Neural progenitor cell (in vitro differentiated cells): ENCODE data around the gene CIROP. TPM values are rescaled to one million over a fixed set of nuclear protein-coding genes. Genes with fewer than 3 reads are reported as not detected.

Experiments used
- DNase-seq: peaks from one replicate; pipeline ENCODE4 v3.0.0-alpha.2; 2016; ENCODE audit warnings: low spot score
- H2AFZ ChIP-seq: fragments of 200-600 bp; sonication (generic); replicated peaks from 2 replicates; pipeline ENCODE4 v1.6.1; 2016; ENCODE audit warnings: antibody characterized with exemption
- H3F3A ChIP-seq: fragments of 200-600 bp; sonication (generic); 2 replicates; pipeline ENCODE4 v1.6.1; 2016; ENCODE audit warnings: antibody characterized with exemption, low read depth
- H3K27ac ChIP-seq: fragments of 200-600 bp; sonication (generic); 2 replicates; pipeline ENCODE4 v1.5.1; 2016; ENCODE audit warnings: mild to moderate bottlenecking
- H3K27me3 ChIP-seq: fragments of 200-600 bp; sonication (generic); 2 replicates; pipeline ENCODE4 v1.6.1; 2016; ENCODE audit warnings: mild to moderate bottlenecking, moderate library complexity
- H3K36me3 ChIP-seq: fragments of 200-600 bp; sonication (generic); 2 replicates; pipeline ENCODE4 v1.5.1; 2016
- H3K4me1 ChIP-seq: fragments of 200-600 bp; sonication (generic); 2 replicates; pipeline ENCODE4 v1.6.1; 2016; ENCODE audit warnings: mixed run types
- H3K4me2 ChIP-seq: fragments of 200-600 bp; sonication (generic); 2 replicates; pipeline ENCODE4 v1.6.1; 2016
- H3K4me3 ChIP-seq: fragments of 200-600 bp; sonication (generic); 2 replicates; pipeline ENCODE4 v1.5.1; 2016
- H3K79me2 ChIP-seq: fragments of 200-600 bp; sonication (generic); 2 replicates; pipeline ENCODE4 v1.6.1; 2016; ENCODE audit warnings: low read depth
- H3K9ac ChIP-seq: fragments of 200-600 bp; sonication (generic); 2 replicates; pipeline ENCODE4 v1.6.1; 2016
- H3K9me3 ChIP-seq: fragments of 200-600 bp; sonication (generic); 2 replicates; pipeline ENCODE4 v1.5.1; 2016; ENCODE audit warnings: low read depth
- H4K20me1 ChIP-seq: fragments of 200-600 bp; sonication (generic); 2 replicates; pipeline ENCODE4 v1.6.1; 2016; ENCODE audit warnings: low read depth
- H3K27ac Mint-ChIP-seq: 3 replicates; pipeline ENCODE4 v1.8.0; 2021; ENCODE audit warnings: mixed read lengths
- H3K27me3 Mint-ChIP-seq: 2 replicates; pipeline ENCODE4 v1.8.0; 2022; ENCODE audit warnings: low read depth, mild to moderate bottlenecking, inconsistent platforms, moderate library complexity, mixed read lengths; ENCODE audit not compliant: insufficient read depth
- H3K36me3 Mint-ChIP-seq: 3 replicates; pipeline ENCODE4 v1.8.0; 2021; ENCODE audit warnings: mixed read lengths
- H3K4me1 Mint-ChIP-seq: 3 replicates; pipeline ENCODE4 v1.8.0; 2021; ENCODE audit warnings: mixed read lengths
- H3K4me3 Mint-ChIP-seq: 3 replicates; pipeline ENCODE4 v1.8.0; 2021; ENCODE audit warnings: mild to moderate bottlenecking, moderate library complexity, mixed read lengths
- H3K9me3 Mint-ChIP-seq: 3 replicates; pipeline ENCODE4 v1.8.0; 2020; ENCODE audit warnings: mixed read lengths
- CTCF ChIP-seq: fragments of 200-600 bp; sonication (generic); IDR thresholded peaks from 2 replicates; pipeline ENCODE4 v1.5.1; 2017; ENCODE audit warnings: antibody characterized with exemption, mild to moderate bottlenecking
- EZH2 ChIP-seq: fragments of 200-600 bp; sonication (generic); IDR thresholded peaks from 2 replicates; pipeline ENCODE4 v1.6.1; 2017; ENCODE audit warnings: antibody characterized with exemption, mild to moderate bottlenecking, moderate library complexity
- EZH2phosphoT487 ChIP-seq: fragments of 200-600 bp; sonication (generic); IDR thresholded peaks from 2 replicates; pipeline ENCODE4 v1.6.1; 2017; ENCODE audit warnings: antibody characterized with exemption
- total RNA-seq: library from RNA; depleted of rRNA; stranded (reverse); fragments of >200 nt; gene quantifications from 2 replicates; pipeline ENCODE4 v1.2.3, GENCODE V29; 2015; ENCODE audit warnings: low replicate concordance

The CIROP gene
- total RNA-seq, 1 donor from 2014 or later: 0.06 TPM

DNA sequence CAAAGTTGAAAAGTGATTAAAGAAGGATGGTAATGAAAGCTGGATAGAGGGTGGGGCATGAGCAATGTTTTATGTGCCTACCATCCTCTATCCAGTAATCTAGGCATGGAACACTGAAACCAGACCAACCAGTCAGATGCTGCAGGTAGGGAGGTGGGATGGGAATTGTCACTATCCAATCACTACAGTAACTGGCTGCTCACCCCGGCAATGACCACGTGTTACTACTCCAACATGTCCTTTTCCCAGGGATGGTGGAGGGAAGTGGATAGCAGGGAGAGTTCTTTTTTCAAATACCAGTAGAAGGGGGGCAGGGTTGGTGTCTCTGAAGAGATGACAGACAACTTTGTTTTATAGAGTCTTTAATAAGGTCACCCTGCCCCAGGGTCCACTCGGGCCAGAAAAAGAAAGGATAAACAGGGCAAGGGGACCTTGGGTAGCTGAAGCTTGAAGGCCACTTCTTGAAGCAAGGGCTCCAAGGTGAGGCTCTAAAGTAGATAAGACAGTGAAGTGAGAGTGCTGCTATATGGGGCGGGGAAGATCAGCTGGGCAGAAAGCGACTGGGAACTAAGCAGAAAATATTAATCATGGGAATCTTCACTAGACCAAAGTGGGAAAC, 32.8 kb downstream of the CIROP start:
- Histone ChIP-seq H3K36me3 (peaks cover 22% of the 10 kb centered on the region), H3K27ac (peak overlapping the region; percentile 67), H3K9ac (no peak overlapping the region), H4K20me1 (peaks cover 49% of the 10 kb centered on the region), H3K79me2 (peaks cover 61% of the 10 kb centered on the region), H2AFZ (no peak overlapping the region), H3K27me3 (no peaks in the 10 kb centered on the region), H3K9me3 (no peaks in the 10 kb centered on the region), H3K4me2 (peak overlapping the region; percentile 85), H3F3A (peaks cover 68% of the 10 kb centered on the region), H3K4me1 (peaks cover 41% of the 10 kb centered on the region), H3K4me3 (peak overlapping the region; percentile 92)
- peak overlapping the region; percentile 89 for H3K4me3 Mint-ChIP-seq
- H3K4me1 Mint-ChIP-seq: peaks cover 41% of the 10 kb centered on the region
- DNase-seq: peak; percentile 49
- H3K36me3 Mint-ChIP-seq: peaks cover 22% of the 10 kb centered on the region
- H3K27ac Mint-ChIP-seq: peak overlapping the region; percentile 85
- TF ChIP-seq EZH2phosphoT487 (no peak), CTCF (no peak), EZH2 (no peak)
- H3K9me3 Mint-ChIP-seq: no peaks in the 10 kb centered on the region
- H3K27me3 Mint-ChIP-seq: peaks cover 8% of the 10 kb centered on the region

DNA sequence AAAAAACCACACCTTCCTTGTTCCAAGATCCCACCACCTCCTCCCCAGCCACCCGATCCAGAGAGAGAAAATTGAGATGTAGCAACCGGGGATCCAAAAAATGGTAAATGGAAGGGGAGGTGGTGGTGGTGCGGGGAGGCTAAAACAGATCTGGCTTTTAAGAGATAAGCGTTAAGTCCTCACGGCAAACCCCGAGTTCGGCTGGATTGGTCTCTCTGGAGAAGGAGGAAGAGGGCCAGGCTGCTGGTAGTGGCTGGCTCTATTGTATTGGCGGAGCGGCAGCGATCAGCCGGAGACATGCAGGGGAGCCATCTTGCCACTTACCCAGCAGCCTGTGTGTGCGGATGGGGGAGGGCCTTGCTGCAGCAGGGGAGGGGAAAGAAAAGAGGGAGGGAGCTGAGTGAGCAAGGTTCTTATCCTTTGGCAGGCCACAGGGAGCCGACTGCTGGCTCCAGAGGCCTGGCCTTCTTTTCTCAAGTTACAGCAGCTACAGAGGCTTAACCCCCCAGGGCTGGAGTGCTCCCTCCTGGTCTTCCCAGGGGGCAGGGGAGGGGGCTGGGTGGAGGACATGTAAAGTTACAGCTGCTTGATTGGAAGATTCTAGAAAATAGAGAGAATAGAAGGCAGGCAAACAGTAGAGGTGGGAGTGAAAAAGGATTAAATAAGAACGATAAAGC, 33.4 kb downstream of the CIROP start:
- Mint-ChIP-seq H3K27me3 (peaks cover 10% of the 10 kb centered on the region), H3K4me3 (peak overlapping the region; percentile 89), H3K9me3 (no peaks in the 10 kb centered on the region), H3K4me1 (peaks cover 41% of the 10 kb centered on the region), H3K27ac (peak overlapping the region; percentile 85), H3K36me3 (peaks cover 23% of the 10 kb centered on the region)
- Histone ChIP-seq H3K9me3 (no peaks in the 10 kb centered on the region), H3K4me1 (peaks cover 48% of the 10 kb centered on the region), H3K4me3 (peak overlapping the region; percentile 92), H3F3A (peaks cover 72% of the 10 kb centered on the region), H3K9ac (peak overlapping the region; percentile 81), H3K4me2 (peak overlapping the region; percentile 85), H3K27me3 (no peaks in the 10 kb centered on the region), H4K20me1 (peaks cover 52% of the 10 kb centered on the region), H3K79me2 (peaks cover 65% of the 10 kb centered on the region), H3K27ac (peak overlapping the region; percentile 67), H2AFZ (no peak overlapping the region), H3K36me3 (peaks cover 18% of the 10 kb centered on the region)
- DNase-seq: peak; percentile 94
- TF ChIP-seq EZH2phosphoT487 (no peak), CTCF (no peak), EZH2 (no peak)

- H3K27me3 Mint-ChIP-seq: peaks cover 10% of the 10 kb centered on the region
- H3K4me3 Mint-ChIP-seq: peak overlapping the region; percentile 89
- no peak overlapping the region for H2AFZ ChIP-seq
- H3K4me1 Mint-ChIP-seq: peaks cover 47% of the 10 kb centered on the region
- peak overlapping the region; percentile 85 for H3K27ac Mint-ChIP-seq
- TF ChIP-seq EZH2phosphoT487 (no peak), EZH2 (no peak), CTCF (no peak)
- peaks cover 53% of the 10 kb centered on the region for H3K4me1 ChIP-seq
- peak overlapping the region; percentile 92 for H3K4me3 ChIP-seq
- H3K9ac ChIP-seq: peak overlapping the region; percentile 81
- no peaks in the 10 kb centered on the region for H3K9me3 Mint-ChIP-seq
- H4K20me1 ChIP-seq: peaks cover 61% of the 10 kb centered on the region
- no peak for DNase-seq
- H3K4me2 ChIP-seq: peak overlapping the region; percentile 85
- peak overlapping the region; percentile 67 for H3K27ac ChIP-seq
- H3F3A ChIP-seq: peaks cover 73% of the 10 kb centered on the region
- peaks cover 26% of the 10 kb centered on the region for H3K36me3 Mint-ChIP-seq
- H3K36me3 ChIP-seq: peaks cover 18% of the 10 kb centered on the region
- H3K79me2 ChIP-seq: peaks cover 65% of the 10 kb centered on the region
- H3K27me3 ChIP-seq: no peaks in the 10 kb centered on the region
- H3K9me3 ChIP-seq: no peaks in the 10 kb centered on the region
Measured at GRCh38 chr14:23070262-23071129, 34.3 kb downstream of the CIROP start.
